Endodermal cell (in vitro differentiated cells): Measurements from ENCODE around the gene ALDH5A1. TPM values are rescaled to one million over a fixed set of nuclear protein-coding genes. Genes with fewer than 3 reads are reported as not detected.

Experiments used
- DNase-seq: peaks from one replicate; pipeline ENCODE4 v3.0.0-alpha.2; 2017
- H3K27ac ChIP-seq: 2 replicates; pipeline ENCODE4 v1.5.1; 2013; ENCODE audit warnings: mild to moderate bottlenecking, low read depth, low read length, moderate library complexity
- H3K27me3 ChIP-seq: 2 replicates; pipeline ENCODE4 v1.6.1; 2013; ENCODE audit warnings: mild to moderate bottlenecking, low read length, moderate library complexity; ENCODE audit not compliant: insufficient read depth, control insufficient read depth, poor library complexity, severe bottlenecking
- H3K36me3 ChIP-seq: 2 replicates; pipeline ENCODE4 v1.7.0; 2013; ENCODE audit warnings: mild to moderate bottlenecking, low read length, moderate library complexity; ENCODE audit not compliant: control insufficient read depth, insufficient read depth
- H3K4me1 ChIP-seq: one replicate; pipeline ENCODE4 v1.7.0; 2013; ENCODE audit warnings: low read length; ENCODE audit not compliant: control insufficient read depth, insufficient read depth
- H3K4me3 ChIP-seq: 2 replicates; pipeline ENCODE4 v1.5.1; 2013; ENCODE audit warnings: mild to moderate bottlenecking, low read length, moderate library complexity
- H3K9ac ChIP-seq: 2 replicates; pipeline ENCODE4 v1.6.1; 2013; ENCODE audit warnings: mild to moderate bottlenecking, low read length, moderate library complexity; ENCODE audit not compliant: poor library complexity, severe bottlenecking; ENCODE audit errors: extremely low read depth
- H3K9me3 ChIP-seq: 2 replicates; pipeline ENCODE4 v1.6.1; 2013; ENCODE audit warnings: mild to moderate bottlenecking, low read length, moderate library complexity; ENCODE audit not compliant: control insufficient read depth
- H3K27ac Mint-ChIP-seq: 2 replicates; pipeline ENCODE4 v1.8.0; 2020; ENCODE audit warnings: mixed read lengths
- H3K27me3 Mint-ChIP-seq: 2 replicates; pipeline ENCODE4 v1.8.0; 2021; ENCODE audit warnings: mild to moderate bottlenecking, mixed read lengths; ENCODE audit not compliant: insufficient read depth
- H3K36me3 Mint-ChIP-seq: 2 replicates; pipeline ENCODE4 v1.8.0; 2020; ENCODE audit warnings: low read depth, mixed read lengths
- H3K4me1 Mint-ChIP-seq: 2 replicates; pipeline ENCODE4 v1.8.0; 2020; ENCODE audit warnings: mixed read lengths
- H3K4me3 Mint-ChIP-seq: 2 replicates; pipeline ENCODE4 v1.8.0; 2020; ENCODE audit warnings: mild to moderate bottlenecking, moderate library complexity, mixed read lengths
- H3K9me3 Mint-ChIP-seq: 2 replicates; pipeline ENCODE4 v1.8.0; 2020; ENCODE audit warnings: mild to moderate bottlenecking, mixed read lengths
- WGBS, 2 experiments: methylation state at CpG; one replicate each; pipeline versions ENCODE4 v1.1.5 to v1.1.7; 2013; ENCODE audit warnings: missing lambda C conversion rate in 2 of 2, mixed read lengths in 1 of 2; ENCODE audit not compliant: insufficient coverage in 1 of 2, insufficient read length in 1 of 2; 5-methylcytosine and 5-hydroxymethylcytosine counted together
- total RNA-seq, 2 donors: library from RNA; stranded (reverse); fragmentation: NEBNext Ultra II Directional in 1 of 2; extraction: Animal tissue kit (Norgen Biotek cat#: 25700) in 1 of 2; gene quantifications; 2 replicates in 1 of 2; 3 replicates in 1 of 2; pipeline ENCODE4 v1.2.1, GENCODE V29; 2021
- TF ChIP-seq, protein P1 (sequence below): fragments of 200-600 bp; sonication (generic); conservative IDR thresholded peaks from 2 replicates; pipeline ENCODE4 v1.5.0; 2021; ENCODE audit warnings: antibody characterized with exemption, mild to moderate bottlenecking

ALDH5A1 gene
- total RNA-seq, 2 donors from 2014 or later = 7.1 to 9.6 TPM

DNA sequence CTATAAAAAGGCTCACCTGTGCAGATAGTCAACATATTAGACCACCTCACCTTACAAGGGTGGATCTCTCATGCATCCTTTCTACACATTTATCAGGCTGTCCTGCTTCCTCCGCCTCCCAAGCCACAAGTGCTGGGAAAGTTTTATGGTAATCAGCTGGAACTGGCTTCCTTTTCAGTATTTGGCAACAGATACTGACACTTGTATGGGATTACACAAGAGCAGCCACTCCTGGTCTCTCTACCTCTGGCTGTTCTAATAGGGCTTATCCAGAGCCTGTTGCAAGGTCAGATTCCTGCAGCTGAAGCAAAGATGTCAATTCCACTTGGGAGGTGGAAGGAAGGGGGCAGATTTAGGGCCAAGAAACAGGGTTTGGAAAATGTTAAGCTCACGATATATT, 4.9 kb upstream of the ALDH5A1 start:
- Histone ChIP-seq H3K27me3 (peaks cover 11% of the 10 kb centered on the region), H3K27ac (no peak overlapping the region), H3K9me3 (no peaks in the 10 kb centered on the region), H3K4me3 (no peak overlapping the region), H3K9ac (no peak overlapping the region), H3K4me1 (no peaks in the 10 kb centered on the region), H3K36me3 (no peaks in the 10 kb centered on the region)
- Mint-ChIP-seq H3K4me3 (no peak overlapping the region), H3K36me3 (peaks cover 1% of the 10 kb centered on the region), H3K27ac (no peak overlapping the region), H3K9me3 (no peaks in the 10 kb centered on the region), H3K27me3 (peaks cover 15% of the 10 kb centered on the region), H3K4me1 (no peaks in the 10 kb centered on the region)
- TF ChIP-seq, protein P1, sequence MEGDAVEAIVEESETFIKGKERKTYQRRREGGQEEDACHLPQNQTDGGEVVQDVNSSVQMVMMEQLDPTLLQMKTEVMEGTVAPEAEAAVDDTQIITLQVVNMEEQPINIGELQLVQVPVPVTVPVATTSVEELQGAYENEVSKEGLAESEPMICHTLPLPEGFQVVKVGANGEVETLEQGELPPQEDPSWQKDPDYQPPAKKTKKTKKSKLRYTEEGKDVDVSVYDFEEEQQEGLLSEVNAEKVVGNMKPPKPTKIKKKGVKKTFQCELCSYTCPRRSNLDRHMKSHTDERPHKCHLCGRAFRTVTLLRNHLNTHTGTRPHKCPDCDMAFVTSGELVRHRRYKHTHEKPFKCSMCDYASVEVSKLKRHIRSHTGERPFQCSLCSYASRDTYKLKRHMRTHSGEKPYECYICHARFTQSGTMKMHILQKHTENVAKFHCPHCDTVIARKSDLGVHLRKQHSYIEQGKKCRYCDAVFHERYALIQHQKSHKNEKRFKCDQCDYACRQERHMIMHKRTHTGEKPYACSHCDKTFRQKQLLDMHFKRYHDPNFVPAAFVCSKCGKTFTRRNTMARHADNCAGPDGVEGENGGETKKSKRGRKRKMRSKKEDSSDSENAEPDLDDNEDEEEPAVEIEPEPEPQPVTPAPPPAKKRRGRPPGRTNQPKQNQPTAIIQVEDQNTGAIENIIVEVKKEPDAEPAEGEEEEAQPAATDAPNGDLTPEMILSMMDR = no peak
- no peak for DNase-seq
- WGBS, 2 experiments = 74% methylated on average over 2 of the region's 2 CpGs; no CpG with 5 or more reads in 1 of the 2 experiments

DNA sequence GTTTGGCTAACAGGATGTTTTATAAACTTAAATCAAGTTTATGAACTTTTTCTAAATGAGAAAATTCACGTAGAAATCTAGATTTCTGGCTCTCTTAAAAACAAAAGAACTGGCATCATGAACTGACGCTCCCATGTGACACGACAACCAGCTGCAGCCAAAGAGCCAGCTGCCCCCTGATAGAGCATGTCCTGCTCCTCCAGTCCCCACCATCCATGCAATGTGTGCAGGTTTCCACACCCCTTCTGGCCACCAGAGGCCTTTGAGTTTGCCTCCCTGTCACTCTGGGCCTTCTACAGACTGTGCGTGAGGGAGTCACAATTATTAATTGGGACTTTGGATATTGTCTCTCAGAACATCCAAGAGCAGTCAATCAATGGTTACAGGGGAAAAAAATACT, 3.8 kb upstream of the ALDH5A1 start:
- Histone ChIP-seq H3K36me3 (no peaks in the 10 kb centered on the region), H3K9me3 (no peaks in the 10 kb centered on the region), H3K4me3 (no peak overlapping the region), H3K4me1 (no peaks in the 10 kb centered on the region), H3K9ac (no peak overlapping the region), H3K27me3 (peaks cover 14% of the 10 kb centered on the region), H3K27ac (no peak overlapping the region)
- Mint-ChIP-seq H3K36me3 (peaks cover 1% of the 10 kb centered on the region), H3K4me3 (no peak overlapping the region), H3K27me3 (peaks cover 19% of the 10 kb centered on the region), H3K9me3 (no peaks in the 10 kb centered on the region), H3K27ac (no peak overlapping the region), H3K4me1 (peaks cover 3% of the 10 kb centered on the region)
- no peak for DNase-seq
- 86 to 88% methylated on average over 4 of the region's 4 CpGs for WGBS, 2 experiments
- TF ChIP-seq, protein P1 = no peak

DNA sequence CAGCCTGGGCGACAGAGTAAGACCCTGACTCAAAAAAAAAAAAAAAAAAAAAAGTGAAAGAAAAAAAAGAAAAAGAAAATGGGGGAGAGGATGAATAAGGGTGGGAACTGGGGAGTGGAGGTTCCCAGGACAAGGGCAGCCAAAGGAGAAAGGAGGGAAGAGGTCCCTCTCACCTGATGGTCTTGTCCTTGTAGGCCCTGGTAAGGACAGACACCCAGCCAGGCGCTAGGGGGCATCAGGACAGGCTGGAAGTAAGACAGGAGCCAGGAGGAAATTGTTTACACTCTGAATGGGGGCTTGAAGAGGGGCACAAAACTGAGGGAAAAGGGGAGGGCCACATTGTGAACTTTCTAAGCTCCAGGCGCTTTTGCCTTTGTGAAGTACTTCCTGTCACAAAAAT, 2.3 kb upstream of the ALDH5A1 start:
- Mint-ChIP-seq H3K27me3 (peaks cover 35% of the 10 kb centered on the region), H3K4me1 (peaks cover 3% of the 10 kb centered on the region), H3K36me3 (peaks cover 9% of the 10 kb centered on the region), H3K4me3 (no peak overlapping the region), H3K27ac (no peak overlapping the region), H3K9me3 (peaks cover 5% of the 10 kb centered on the region)
- WGBS, 2 experiments = 43 to 75% methylated on average over 1 to 3 of the region's 3 CpGs
- peak; percentile 83 for DNase-seq
- Histone ChIP-seq H3K4me3 (no peak overlapping the region), H3K9me3 (no peaks in the 10 kb centered on the region), H3K9ac (no peak overlapping the region), H3K36me3 (no peaks in the 10 kb centered on the region), H3K27me3 (peaks cover 26% of the 10 kb centered on the region), H3K27ac (no peak overlapping the region), H3K4me1 (no peaks in the 10 kb centered on the region)
- TF ChIP-seq, protein P1 = peak; percentile 73
